Parathyroid adenoma (tissue), 2 donors: ENCODE measurements around the gene LDHD.

Experiments used
- H2AFZ ChIP-seq: fragments of 300-600 bp; sonication (generic); one replicate; pipeline ENCODE4 v1.7.0; 2017; ENCODE audit warnings: antibody characterized with exemption, mild to moderate bottlenecking
- H3K27ac ChIP-seq: fragments of 300-600 bp; sonication (generic); one replicate; pipeline ENCODE4 v1.7.0; 2017
- H3K27me3 ChIP-seq: fragments of 300-600 bp; sonication (generic); one replicate; pipeline ENCODE4 v1.7.0; 2017; ENCODE audit warnings: low read length; ENCODE audit not compliant: control insufficient read depth, insufficient read depth
- H3K36me3 ChIP-seq: fragments of 300-600 bp; sonication (generic); one replicate; pipeline ENCODE4 v1.7.0; 2017; ENCODE audit warnings: low read length; ENCODE audit not compliant: control insufficient read depth, insufficient read depth
- H3K4me1 ChIP-seq: fragments of 300-600 bp; sonication (generic); one replicate; pipeline ENCODE4 v1.7.0; 2017; ENCODE audit warnings: control low read depth
- H3K4me2 ChIP-seq: fragments of 300-600 bp; sonication (generic); one replicate; pipeline ENCODE4 v1.7.0; 2017; ENCODE audit warnings: low read length
- H3K4me3 ChIP-seq: fragments of 300-600 bp; sonication (generic); one replicate; pipeline ENCODE4 v1.7.0; 2017; ENCODE audit warnings: low read depth, low read length
- H3K79me2 ChIP-seq: fragments of 300-600 bp; sonication (generic); one replicate; pipeline ENCODE4 v1.7.0; 2017; ENCODE audit warnings: control low read depth
- H3K9ac ChIP-seq: fragments of 300-600 bp; sonication (generic); one replicate; pipeline ENCODE4 v1.7.0; 2017; ENCODE audit warnings: mild to moderate bottlenecking
- H3K9me3 ChIP-seq: fragments of 300-600 bp; sonication (generic); one replicate; pipeline ENCODE4 v1.7.0; 2017; ENCODE audit warnings: low read length; ENCODE audit not compliant: control insufficient read depth
- TF ChIP-seq, protein P1 (sequence below): fragments of 300-600 bp; sonication (generic); IDR thresholded peaks from one replicate; pipeline ENCODE4 v1.7.0; 2017; ENCODE audit warnings: antibody characterized with exemption, mild to moderate bottlenecking
- donor health status: primary hyperparathyroidism.

The LDHD gene

DNA sequence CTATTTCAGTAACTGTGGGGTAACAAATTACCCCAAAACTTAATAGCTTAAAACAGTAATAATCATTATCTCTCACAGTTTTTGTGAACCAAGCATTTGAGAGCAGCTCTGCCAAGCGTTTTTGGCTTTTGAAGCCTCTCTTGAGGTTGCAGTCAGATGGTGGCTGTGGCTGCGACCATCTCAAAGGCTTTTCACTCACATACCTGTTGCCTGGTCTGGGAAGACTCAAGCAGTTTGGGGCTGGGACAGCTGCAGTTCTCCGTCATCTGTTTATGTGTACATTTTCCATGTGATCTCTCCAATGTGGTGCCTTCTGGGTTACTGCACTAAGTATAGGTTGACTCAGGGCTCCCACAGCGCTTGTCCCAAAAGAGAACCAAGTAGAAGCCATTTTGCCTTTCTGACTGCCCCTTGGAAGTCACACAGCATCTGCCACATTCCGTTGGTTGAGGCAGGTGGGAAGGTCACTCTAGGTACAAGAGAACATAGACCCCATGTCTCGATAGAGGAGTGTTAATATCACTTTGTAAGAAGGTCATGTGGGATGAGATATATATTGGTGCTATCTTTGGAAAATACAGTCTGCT, 49.6 kb downstream of the LDHD start:
- Histone ChIP-seq H3K9ac (no peak overlapping the region), H3K79me2 (peaks cover 34% of the 10 kb centered on the region), H3K27me3 (no peaks in the 10 kb centered on the region), H3K4me2 (no peak overlapping the region), H3K4me1 (peaks cover 45% of the 10 kb centered on the region), H3K4me3 (no peak overlapping the region), H3K9me3 (no peaks in the 10 kb centered on the region), H3K27ac (no peak overlapping the region), H2AFZ (no peak overlapping the region), H3K36me3 (no peaks in the 10 kb centered on the region)
- TF ChIP-seq, protein P1, sequence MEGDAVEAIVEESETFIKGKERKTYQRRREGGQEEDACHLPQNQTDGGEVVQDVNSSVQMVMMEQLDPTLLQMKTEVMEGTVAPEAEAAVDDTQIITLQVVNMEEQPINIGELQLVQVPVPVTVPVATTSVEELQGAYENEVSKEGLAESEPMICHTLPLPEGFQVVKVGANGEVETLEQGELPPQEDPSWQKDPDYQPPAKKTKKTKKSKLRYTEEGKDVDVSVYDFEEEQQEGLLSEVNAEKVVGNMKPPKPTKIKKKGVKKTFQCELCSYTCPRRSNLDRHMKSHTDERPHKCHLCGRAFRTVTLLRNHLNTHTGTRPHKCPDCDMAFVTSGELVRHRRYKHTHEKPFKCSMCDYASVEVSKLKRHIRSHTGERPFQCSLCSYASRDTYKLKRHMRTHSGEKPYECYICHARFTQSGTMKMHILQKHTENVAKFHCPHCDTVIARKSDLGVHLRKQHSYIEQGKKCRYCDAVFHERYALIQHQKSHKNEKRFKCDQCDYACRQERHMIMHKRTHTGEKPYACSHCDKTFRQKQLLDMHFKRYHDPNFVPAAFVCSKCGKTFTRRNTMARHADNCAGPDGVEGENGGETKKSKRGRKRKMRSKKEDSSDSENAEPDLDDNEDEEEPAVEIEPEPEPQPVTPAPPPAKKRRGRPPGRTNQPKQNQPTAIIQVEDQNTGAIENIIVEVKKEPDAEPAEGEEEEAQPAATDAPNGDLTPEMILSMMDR: no peak

DNA sequence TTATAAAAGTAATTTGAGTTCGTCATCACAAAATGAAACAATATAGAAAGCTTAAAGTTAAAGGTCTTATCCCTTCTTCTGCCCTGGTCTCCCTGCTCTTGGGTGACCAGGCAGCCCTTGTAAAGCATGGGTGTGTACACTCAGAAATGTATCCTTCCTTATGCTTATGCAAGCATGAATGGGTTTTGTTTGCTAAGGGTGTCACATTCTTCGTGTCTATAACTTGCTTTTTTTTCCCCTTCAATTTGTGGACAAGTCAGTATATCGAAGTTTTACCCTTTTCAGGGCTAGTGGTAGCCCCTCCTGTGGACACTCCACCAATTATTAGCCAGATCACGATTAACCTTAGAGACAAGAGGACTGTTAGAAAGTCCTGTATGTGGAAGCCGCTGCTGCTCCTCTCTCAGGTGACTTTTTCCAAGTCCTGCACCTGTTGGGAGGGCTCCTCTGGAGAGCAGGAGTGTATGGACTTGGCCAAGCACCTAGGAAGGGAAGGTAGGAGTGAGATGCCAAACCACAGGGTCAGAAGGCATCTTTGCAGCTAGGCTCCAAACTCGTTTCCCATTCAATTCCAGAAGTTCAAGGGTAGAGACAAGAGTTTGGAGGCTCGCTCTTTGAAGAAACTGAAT, 50.9 kb downstream of the LDHD start:
- Histone ChIP-seq H3K9me3 (no peaks in the 10 kb centered on the region), H3K36me3 (no peaks in the 10 kb centered on the region), H2AFZ (no peak overlapping the region), H3K4me1 (peaks cover 44% of the 10 kb centered on the region), H3K4me3 (no peak overlapping the region), H3K9ac (no peak overlapping the region), H3K27ac (peak overlapping the region; percentile 37), H3K79me2 (peaks cover 29% of the 10 kb centered on the region), H3K4me2 (no peak overlapping the region), H3K27me3 (no peaks in the 10 kb centered on the region)
- TF ChIP-seq, protein P1: no peak

DNA sequence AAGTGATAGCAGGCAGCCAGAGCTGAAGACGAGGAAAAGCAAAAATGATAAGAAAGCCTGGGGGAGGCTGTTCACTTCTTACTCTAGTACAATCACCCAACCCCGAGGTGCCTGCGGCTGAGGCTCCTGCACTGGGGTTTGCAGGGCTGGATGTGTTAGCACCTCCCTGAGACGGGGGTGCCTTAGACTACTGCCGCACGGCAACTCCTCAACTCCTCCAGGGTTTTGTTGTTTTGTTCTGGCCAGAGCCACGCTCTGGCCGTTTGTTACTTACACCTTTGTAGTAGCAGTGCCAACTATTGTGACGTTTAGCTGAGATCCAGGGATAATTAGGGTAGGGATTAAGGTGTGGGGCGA, 51.5 kb downstream of the LDHD start:
- Histone ChIP-seq H3K4me2 (no peak overlapping the region), H3K27me3 (no peaks in the 10 kb centered on the region), H3K4me3 (no peak overlapping the region), H3K4me1 (peaks cover 43% of the 10 kb centered on the region), H3K9me3 (no peaks in the 10 kb centered on the region), H3K27ac (peak overlapping the region; percentile 37), H3K36me3 (no peaks in the 10 kb centered on the region), H2AFZ (no peak overlapping the region), H3K79me2 (peaks cover 34% of the 10 kb centered on the region), H3K9ac (no peak overlapping the region)
- TF ChIP-seq, protein P1: no peak

DNA sequence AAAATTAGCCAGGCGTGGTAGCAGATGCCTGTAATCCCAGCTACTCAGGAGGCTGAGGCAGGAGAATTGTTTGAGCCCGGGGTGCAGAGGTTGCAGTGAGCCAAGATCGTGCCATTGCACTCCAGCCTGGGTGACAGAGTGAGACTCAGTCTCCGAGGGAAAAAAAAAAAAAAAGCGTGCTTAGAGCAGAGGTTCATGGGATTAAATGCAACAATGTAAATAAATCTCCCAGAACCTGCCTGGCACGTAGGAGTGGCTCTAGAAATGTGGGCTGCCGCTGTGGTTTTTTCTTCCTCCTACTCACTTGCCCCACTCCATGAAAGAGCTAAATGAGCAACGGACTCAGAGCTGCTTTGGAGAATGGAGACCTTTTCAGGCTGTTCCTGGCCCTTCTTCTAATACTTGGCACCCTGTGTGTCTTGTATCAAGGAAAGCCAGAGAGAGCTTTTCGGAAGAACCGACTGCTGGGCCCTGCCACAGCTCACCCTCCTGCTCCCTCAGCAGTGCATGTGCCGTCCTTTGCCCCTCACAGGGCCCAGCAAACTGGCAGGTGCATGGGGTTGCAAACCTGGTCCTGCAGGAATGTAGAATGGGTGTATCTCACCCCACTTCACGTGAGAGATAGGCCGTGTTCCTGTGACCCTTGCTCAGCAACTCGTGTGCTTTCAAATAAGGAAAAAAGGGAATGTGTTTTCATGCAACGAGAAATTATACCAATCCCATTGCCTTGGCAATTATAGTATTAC, 52.0 kb downstream of the LDHD start:
- H3K9ac ChIP-seq: no peak overlapping the region
- no peak overlapping the region for H2AFZ ChIP-seq
- H3K4me1 ChIP-seq: peaks cover 42% of the 10 kb centered on the region
- no peaks in the 10 kb centered on the region for H3K9me3 ChIP-seq
- peaks cover 39% of the 10 kb centered on the region for H3K79me2 ChIP-seq
- no peaks in the 10 kb centered on the region for H3K27me3 ChIP-seq
- H3K4me2 ChIP-seq: no peak overlapping the region
- TF ChIP-seq, protein P1: no peak
- peak overlapping the region; percentile 37 for H3K27ac ChIP-seq
- no peaks in the 10 kb centered on the region for H3K36me3 ChIP-seq
- no peak overlapping the region for H3K4me3 ChIP-seq
